ENCODE results near the gene NOC3L. TPM values are rescaled to one million over a fixed set of nuclear protein-coding genes. Genes with fewer than 3 reads are reported as not detected.

The NOC3L gene
- total and polyA plus RNA-seq, 12 donors = 3.7 to 9.3 (median 7.8) TPM

- no peak for DNase-seq
- Histone ChIP-seq H3K9me3 (no peaks in the 10 kb centered on the region), H3K27me3 (no peaks in the 10 kb centered on the region), H3K27ac (no peak overlapping the region), H3K4me1 (peaks cover 6 to 27% (median 15%) of the 10 kb centered on the region in 9 donors), H3K4me3 (no peak overlapping the region), H3K36me3 (peaks cover 0 to 72% (median 17%) of the 10 kb centered on the region in 9 donors)
- ATAC-seq = no peak
- intact Hi-C loops (cut with DNase I) = no loop called here
- 65 to 66% methylated on average over 2 of the region's 2 CpGs for WGBS, 2 donors
- TF ChIP-seq CTCF (IDR thresholded peaks at IDR 0.05) = no peak
Measured at GRCh38 chr10:94358480-94358879, 4.3 kb downstream of the NOC3L start.

- intact Hi-C loops (cut with DNase I) = no loop called here
- Histone ChIP-seq H3K27me3 (no peaks in the 10 kb centered on the region), H3K4me1 (peaks cover 6 to 19% (median 15%) of the 10 kb centered on the region in 9 donors), H3K36me3 (peaks cover 0 to 84% (median 20%) of the 10 kb centered on the region in 9 donors), H3K27ac (no peak overlapping the region), H3K9me3 (no peaks in the 10 kb centered on the region), H3K4me3 (no peak overlapping the region)
- ATAC-seq (no peak), DNase-seq (no peak)
- 94 to 95% methylated on average over 3 of the region's 3 CpGs for WGBS, 2 donors
- no peak for TF ChIP-seq CTCF (IDR thresholded peaks at IDR 0.05)
Measured at GRCh38 chr10:94357193-94357592, 5.5 kb downstream of the NOC3L start.

- no peaks in the 10 kb centered on the region for H3K9me3 ChIP-seq
- no peak overlapping the region for H3K27ac ChIP-seq
- no peak for DNase-seq
- no peak for ATAC-seq
- peaks cover 0 to 96% (median 20%) of the 10 kb centered on the region in 9 donors for H3K36me3 ChIP-seq
- H3K27me3 ChIP-seq = no peaks in the 10 kb centered on the region
- 97% methylated on average over 2 of the region's 2 CpGs for WGBS, 2 donors
- intact Hi-C loops (cut with DNase I) = no loop called here
- no peak overlapping the region for H3K4me3 ChIP-seq
- H3K4me1 ChIP-seq = peaks cover 0 to 6% (median 1%) of the 10 kb centered on the region in 9 donors
- no peak for TF ChIP-seq CTCF (IDR thresholded peaks at IDR 0.05)
Measured at GRCh38 chr10:94355841-94356240, 6.9 kb downstream of the NOC3L start.

GRCh38 chr10:94353336-94353735 lies 9.4 kb downstream of the NOC3L start:
- no peaks in the 10 kb centered on the region for H3K9me3 ChIP-seq
- no peaks in the 10 kb centered on the region for H3K4me1 ChIP-seq
- H3K36me3 ChIP-seq = peaks cover 0 to 100% (median 23%) of the 10 kb centered on the region in 9 donors
- DNase-seq = no peak
- H3K27me3 ChIP-seq = no peaks in the 10 kb centered on the region
- no peak overlapping the region for H3K27ac ChIP-seq
- no peak for TF ChIP-seq CTCF (IDR thresholded peaks at IDR 0.05)
- H3K4me3 ChIP-seq = no peak overlapping the region
- WGBS, 2 donors = 93 to 96% methylated on average over 3 of the region's 3 CpGs
- intact Hi-C loops (cut with DNase I) = no loop called here
- no peak for ATAC-seq

Data from heart right ventricle (tissue), 16 donors.